K562 (cell line): Measurements from ENCODE around the gene CYTH1. TPM values are rescaled to one million over a fixed set of nuclear protein-coding genes. Genes with fewer than 3 reads are reported as not detected.

Source experiments
- CHD4 ChIP-seq: fragments of 200-600 bp; sonication (generic); IDR thresholded peaks from 3 replicates; pipeline ENCODE4 v1.6.1; 2012; ENCODE audit warnings: low read depth, mild to moderate bottlenecking, mixed read lengths, low read length, inconsistent platforms; ENCODE audit not compliant: insufficient read depth, insufficient replicate concordance, poor library complexity, severe bottlenecking
- NFE2 ChIP-seq: IDR thresholded peaks from 2 replicates; pipeline ENCODE4 v1.6.1; 2014; ENCODE audit warnings: antibody characterized with exemption, low read depth
- PHF20 ChIP-seq: fragments of 450-650 bp; IDR thresholded peaks from 2 replicates; pipeline ENCODE4 v1.6.1; 2018; ENCODE audit not compliant: partially characterized antibody
- SLC30A9 ChIP-seq: fragments of 250-450 bp; sonication (Bioruptor Pico); IDR thresholded peaks from 2 replicates; pipeline ENCODE4 v1.8.0; 2022; ENCODE audit warnings: mild to moderate bottlenecking, moderate library complexity
- SMARCA5 ChIP-seq: fragments of 450-650 bp; IDR thresholded peaks from 2 replicates; pipeline ENCODE4 v1.6.1; 2016
- THAP12 ChIP-seq: fragments of 250-450 bp; sonication (Bioruptor Pico); IDR thresholded peaks from 2 replicates; pipeline ENCODE4 v1.9.0; 2021; ENCODE audit warnings: mild to moderate bottlenecking, inconsistent platforms
- THRA ChIP-seq: fragments of 450-650 bp; IDR thresholded peaks from 2 replicates; pipeline ENCODE4 v1.6.1; 2017; ENCODE audit warnings: mild to moderate bottlenecking, moderate library complexity
- ZEB2 ChIP-seq: fragments of 450-650 bp; IDR thresholded peaks from 2 replicates; pipeline ENCODE4 v1.6.1; 2016
- ZNF23 ChIP-seq: fragments of 250-450 bp; sonication (Bioruptor Pico); IDR thresholded peaks from 2 replicates; pipeline ENCODE4 v1.4.0; 2020; ENCODE audit warnings: mild to moderate bottlenecking
- ZNF778 ChIP-seq: fragments of 450-650 bp; formaldehyde crosslinking; IDR thresholded peaks from 2 replicates; pipeline ENCODE4 v1.4.0; 2020; ENCODE audit warnings: mild to moderate bottlenecking, moderate library complexity
- polyA plus RNA-seq, 8 experiments: library from polyadenylated mRNA; depleted of rRNA in 4 of 8; stranded (reverse) in 5 of 8; unstranded in 3 of 8; fragments of >200 nt; fragmentation: Nextera tagmentation in 2 of 8; fragmentation: Illumina TruSeq in 1 of 8; extraction: Ambion mirVana in 2 of 8; extraction: Trizol in 1 of 8; gene quantifications; 2 replicates each; pipeline versions ENCODE4 v1.2.1 to v1.2.3, GENCODE V29; 2011 to 2014; ENCODE audit warnings: inconsistent platforms in 1 of 8, missing spikeins in 1 of 8
- total RNA-seq, 7 experiments: library from RNA; depleted of rRNA in 6 of 7; stranded (reverse); fragments of >200 nt in 6 of 7; fragmentation: Illumina TruSeq in 2 of 7; extraction: Trizol in 2 of 7; gene quantifications; 2 replicates each; pipeline versions ENCODE4 v1.2.1 to v1.2.3, GENCODE V29; 2011 to 2021; ENCODE audit warnings: low replicate concordance in 1 of 7

Gene CYTH1
- total and polyA plus RNA-seq, 9 of the 15 experiments (the other 6 are each of a cell fraction or from before 2014, with no cell fraction given) = 0.52 to 27.7 (median 16.8) TPM

GRCh38 chr17:78658281-78658785 lies 123.7 kb downstream of the CYTH1 start (continued):
- TF ChIP-seq THAP12 (CRISPR knock-in tag) = no peak
- TF ChIP-seq CHD4 = no peak
- TF ChIP-seq PHF20 = no peak
- no peak for TF ChIP-seq ZEB2
- TF ChIP-seq ZNF23 (CRISPR knock-in tag) = no peak
- no peak for TF ChIP-seq ZNF778 (CRISPR knock-in tag)
- TF ChIP-seq THRA = no peak
- no peak for TF ChIP-seq SLC30A9 (CRISPR knock-in tag)
- TF ChIP-seq NFE2 = no peak
- no peak for TF ChIP-seq SMARCA5
- TF ChIP-seq, all 486 proteins: peak for 0
